Prostate gland (tissue), 2 donors: ENCODE data around the gene STX16.

Experiments
- CTCF ChIP-seq, 4 experiments: fragments of 200-600 bp in 2 of 4; fragments of 450-650 bp in 2 of 4; sonication (generic) in 2 of 4; IDR thresholded peaks; 1 replicate in 3 of 4; 2 replicates in 1 of 4; pipeline ENCODE4 v1.5.1; 2016 to 2019; ENCODE audit warnings: antibody characterized with exemption in 4 of 4, mild to moderate bottlenecking in 2 of 4, moderate library complexity in 2 of 4
- POLR2A ChIP-seq: fragments of 450-650 bp; IDR thresholded peaks from one replicate; pipeline ENCODE4 v1.6.1; 2016; ENCODE audit warnings: antibody characterized with exemption, mild to moderate bottlenecking
- POLR2AphosphoS5 ChIP-seq: sonication (generic); formaldehyde crosslinking; IDR thresholded peaks from one replicate; pipeline ENCODE4 v1.6.1; 2017; ENCODE audit warnings: antibody characterized with exemption

GRCh38 chr20:58605292-58606065 lies 45.6 kb upstream of the STX16 start:
- TF ChIP-seq CTCF (IDR thresholded peaks at IDR 0.05): no peak
- TF ChIP-seq POLR2AphosphoS5: no peak
- TF ChIP-seq POLR2A: no peak
